B cell (primary cell): ENCODE measurements around the gene CNOT1. TPM values are rescaled to one million over a fixed set of nuclear protein-coding genes. Genes with fewer than 3 reads are reported as not detected.

Source experiments
- ATAC-seq: fragments of 200-7000 bp; cut with Tn5 transposase; one replicate; pipeline ENCODE4 v1.10.0; 2021; ENCODE audit warnings: low read depth, mild to moderate bottlenecking, moderate number of reproducible peaks, moderate library complexity
- CTCF ChIA-PET: fragments of 350-600 bp; sonication (Branson Sonifier 250); formaldehyde crosslinking; loops from one replicate; lab custom pipeline; 2021; ENCODE audit warnings: antibody characterized with exemption, inconsistent platforms; lab: Charles Lee
- POLR2A ChIA-PET: fragments of 350-600 bp; sonication (Branson Sonifier 250); formaldehyde crosslinking; loops from one replicate; lab custom pipeline; 2021; ENCODE audit warnings: antibody characterized with exemption; lab: Charles Lee
- DNase-seq: peaks from one replicate; pipeline ENCODE4 v3.0.0; 2013
- H2AFZ ChIP-seq: 2 replicates; pipeline ENCODE4 v1.6.1; 2012; ENCODE audit warnings: mild to moderate bottlenecking, low read depth, low read length; ENCODE audit not compliant: insufficient read depth, poor library complexity, severe bottlenecking
- H3K27ac ChIP-seq, 2 donors: 1 replicate in 1 of 2; 2 replicates in 1 of 2; pipeline ENCODE4 v1.5.1; 2012 to 2013; ENCODE audit warnings: low read length in 2 of 2, mild to moderate bottlenecking in 2 of 2, moderate library complexity in 1 of 2
- H3K27me3 ChIP-seq, 4 experiments: fragments of 200-600 bp in 1 of 4; sonication (generic) in 1 of 4; replicated peaks in 1 of 4; 1 replicate in 2 of 4; 2 replicates in 2 of 4; pipeline versions ENCODE4 v1.6.1 to v1.7.0; 2013 to 2016; ENCODE audit warnings: low read length in 3 of 4, mild to moderate bottlenecking in 2 of 4, mixed read lengths in 1 of 4, moderate library complexity in 1 of 4; ENCODE audit not compliant: insufficient read depth in 4 of 4, control insufficient read depth in 3 of 4; ENCODE audit errors: control extremely low read depth in 1 of 4
- H3K36me3 ChIP-seq, 2 experiments: replicated peaks in 1 of 2; 1 replicate in 1 of 2; 2 replicates in 1 of 2; pipeline versions ENCODE4 v1.6.1 to v1.7.1; 2013; ENCODE audit warnings: low read length in 1 of 2; ENCODE audit not compliant: insufficient read depth in 2 of 2, control insufficient read depth in 1 of 2; ENCODE audit errors: control extremely low read depth in 1 of 2, extremely low read depth in 1 of 2
- H3K4me1 ChIP-seq, 2 donors: fragments of 200-600 bp in 1 of 2; sonication (generic) in 1 of 2; 1 replicate in 1 of 2; 2 replicates in 1 of 2; pipeline versions ENCODE4 v1.5.1 to v1.6.1; 2013 to 2017; ENCODE audit warnings: low read length in 2 of 2; ENCODE audit not compliant: control insufficient read depth in 2 of 2, insufficient read depth in 2 of 2
- H3K4me2 ChIP-seq: replicated peaks from 2 replicates; pipeline ENCODE3; 2012; ENCODE audit warnings: mild to moderate bottlenecking, low read depth, low read length; ENCODE audit not compliant: poor library complexity, severe bottlenecking
- H3K4me3 ChIP-seq, 5 experiments: fragments of 200-600 bp in 1 of 5; sonication (generic) in 1 of 5; 1 replicate in 3 of 5; 2 replicates in 2 of 5; pipeline versions ENCODE4 v1.5.1 to v1.7.0; 2011 to 2016; ENCODE audit warnings: low read length in 4 of 5, mild to moderate bottlenecking in 4 of 5, low read depth in 2 of 5, control low read depth in 1 of 5, moderate library complexity in 1 of 5; ENCODE audit not compliant: insufficient read depth in 1 of 5; ENCODE audit errors: control extremely low read depth in 1 of 5, extremely low read depth in 1 of 5
- H3K79me2 ChIP-seq: fragments of 200-600 bp; sonication (generic); one replicate; pipeline ENCODE4 v1.6.0; 2016; ENCODE audit warnings: low read length; ENCODE audit not compliant: control insufficient read depth, insufficient read depth
- H3K9ac ChIP-seq: fragments of 200-600 bp; sonication (generic); 2 replicates; pipeline ENCODE4 v1.6.1; 2017; ENCODE audit warnings: mild to moderate bottlenecking, low read length, moderate library complexity
- H3K9me3 ChIP-seq, 3 donors: one replicate each; pipeline versions ENCODE4 v1.6.1 to v1.7.1; 2013; ENCODE audit warnings: low read length in 2 of 3; ENCODE audit not compliant: control insufficient read depth in 2 of 3, insufficient read depth in 1 of 3; ENCODE audit errors: control extremely low read depth in 1 of 3
- H4K20me1 ChIP-seq: 2 replicates; pipeline ENCODE4 v1.6.0; 2012; ENCODE audit warnings: mild to moderate bottlenecking, low read length; ENCODE audit not compliant: insufficient read depth, control insufficient read depth, poor library complexity, severe bottlenecking
- H3K27ac Mint-ChIP-seq: one replicate; pipeline ENCODE4 v1.8.0; 2021; ENCODE audit warnings: mixed read lengths
- H3K27me3 Mint-ChIP-seq: one replicate; pipeline ENCODE4 v1.8.0; 2021; ENCODE audit warnings: mixed read lengths
- H3K4me1 Mint-ChIP-seq: one replicate; pipeline ENCODE4 v1.8.0; 2021; ENCODE audit warnings: mixed read lengths
- H3K4me3 Mint-ChIP-seq: one replicate; pipeline ENCODE4 v1.8.0; 2021; ENCODE audit warnings: mixed read lengths
- H3K9me3 Mint-ChIP-seq: one replicate; pipeline ENCODE4 v1.8.0; 2022; ENCODE audit warnings: mixed read lengths; ENCODE audit not compliant: insufficient read depth
- EZH2 ChIP-seq: IDR thresholded peaks from 2 replicates; pipeline ENCODE4 v1.6.1; 2012; ENCODE audit warnings: borderline replicate concordance, low read depth, mild to moderate bottlenecking, moderate library complexity, low read length; ENCODE audit not compliant: insufficient read depth, poor library complexity, severe bottlenecking
- WGBS: methylation state at CpG from one replicate; pipeline ENCODE4 v1.1.5; 2013; ENCODE audit warnings: missing lambda C conversion rate; ENCODE audit not compliant: insufficient coverage; 5-methylcytosine and 5-hydroxymethylcytosine counted together
- intact Hi-C: fragments of 100-400 bp; cut with micrococcal nuclease; formaldehyde crosslinking; loops from one replicate; pipeline ENCODE4 v1.10.0; 2022
- polyA plus RNA-seq: library from polyadenylated mRNA; depleted of rRNA; stranded (reverse); fragments of >200 nt; gene quantifications from 2 replicates; pipeline ENCODE4 v1.2.3, GENCODE V29; 2012
- total RNA-seq, 2 donors: library from RNA; stranded (reverse); fragments of 120-200 nt in 1 of 2; gene quantifications; 1 replicate in 1 of 2; 2 replicates in 1 of 2; pipeline versions ENCODE4 v1.2.3 to v1.2.4, GENCODE V29; 2013 to 2022
- TF ChIP-seq, protein P1 (sequence below): fragments of 200-600 bp; IDR thresholded peaks from one replicate; pipeline ENCODE4 v1.8.0; 2022; ENCODE audit warnings: antibody characterized with exemption, mild to moderate bottlenecking

CNOT1 gene
- total and polyA plus RNA-seq, 2 donors (not counting 1 experiment from before 2014, with no cell fraction given) = 211 to 268 TPM

GRCh38 chr16:58636466-58636865, 6.8 kb upstream of the CNOT1 start:
- no peaks in the 10 kb centered on the region for H4K20me1 ChIP-seq
- 91% methylated on average over 3 of the region's 4 CpGs for whole genome bisulfite sequencing
- TF ChIP-seq, protein P1, sequence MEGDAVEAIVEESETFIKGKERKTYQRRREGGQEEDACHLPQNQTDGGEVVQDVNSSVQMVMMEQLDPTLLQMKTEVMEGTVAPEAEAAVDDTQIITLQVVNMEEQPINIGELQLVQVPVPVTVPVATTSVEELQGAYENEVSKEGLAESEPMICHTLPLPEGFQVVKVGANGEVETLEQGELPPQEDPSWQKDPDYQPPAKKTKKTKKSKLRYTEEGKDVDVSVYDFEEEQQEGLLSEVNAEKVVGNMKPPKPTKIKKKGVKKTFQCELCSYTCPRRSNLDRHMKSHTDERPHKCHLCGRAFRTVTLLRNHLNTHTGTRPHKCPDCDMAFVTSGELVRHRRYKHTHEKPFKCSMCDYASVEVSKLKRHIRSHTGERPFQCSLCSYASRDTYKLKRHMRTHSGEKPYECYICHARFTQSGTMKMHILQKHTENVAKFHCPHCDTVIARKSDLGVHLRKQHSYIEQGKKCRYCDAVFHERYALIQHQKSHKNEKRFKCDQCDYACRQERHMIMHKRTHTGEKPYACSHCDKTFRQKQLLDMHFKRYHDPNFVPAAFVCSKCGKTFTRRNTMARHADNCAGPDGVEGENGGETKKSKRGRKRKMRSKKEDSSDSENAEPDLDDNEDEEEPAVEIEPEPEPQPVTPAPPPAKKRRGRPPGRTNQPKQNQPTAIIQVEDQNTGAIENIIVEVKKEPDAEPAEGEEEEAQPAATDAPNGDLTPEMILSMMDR = no peak
- TF ChIP-seq EZH2 = no peak
- H3K4me3 ChIP-seq = no peak overlapping the region
- H2AFZ ChIP-seq = no peak overlapping the region
- DNase-seq = no peak
- no peak overlapping the region for H3K9ac ChIP-seq
- no peak overlapping the region for H3K27ac Mint-ChIP-seq
- no peaks in the 10 kb centered on the region for H3K4me1 ChIP-seq
- H3K4me2 ChIP-seq = no peak overlapping the region
- no peak overlapping the region for H3K27ac ChIP-seq
- no peak for ATAC-seq
- no peaks in the 10 kb centered on the region for H3K9me3 Mint-ChIP-seq
- peaks cover 4% of the 10 kb centered on the region for H3K4me1 Mint-ChIP-seq
- no peaks in the 10 kb centered on the region for H3K36me3 ChIP-seq
- ChIA-PET CTCF (no interaction called here), POLR2A (no interaction called here)
- H3K27me3 Mint-ChIP-seq = peaks cover 8% of the 10 kb centered on the region
- no peak overlapping the region for H3K4me3 Mint-ChIP-seq
- no peaks in the 10 kb centered on the region for H3K27me3 ChIP-seq
- H3K79me2 ChIP-seq = no peaks in the 10 kb centered on the region
- intact Hi-C loops = no loop called here
- no peaks in the 10 kb centered on the region for H3K9me3 ChIP-seq

DNA sequence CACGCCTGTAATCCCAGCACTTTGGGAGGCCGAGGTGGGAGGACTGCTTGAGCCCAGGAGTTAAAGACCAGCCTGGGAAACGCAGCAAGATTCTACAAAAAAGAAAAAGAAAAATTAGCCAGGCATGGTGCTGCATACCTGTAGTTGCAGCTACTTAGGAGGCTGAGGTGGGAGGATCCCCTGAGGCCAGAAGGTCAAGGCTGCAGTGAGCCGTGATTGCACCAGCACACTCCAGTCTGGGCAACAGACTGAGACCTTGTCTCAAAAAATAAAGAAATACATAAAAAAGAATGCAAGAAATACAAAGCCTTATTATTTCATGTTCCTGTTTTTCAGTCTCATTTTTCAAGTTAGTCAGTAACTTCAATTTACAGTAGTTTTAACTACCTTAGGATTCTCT, 5.9 kb upstream of the CNOT1 start:
- Mint-ChIP-seq H3K27ac (no peak overlapping the region), H3K4me3 (no peak overlapping the region), H3K4me1 (peaks cover 6% of the 10 kb centered on the region), H3K27me3 (peaks cover 8% of the 10 kb centered on the region), H3K9me3 (no peaks in the 10 kb centered on the region)
- Histone ChIP-seq H3K27me3 (no peaks in the 10 kb centered on the region), H3K9me3 (no peaks in the 10 kb centered on the region), H3K4me1 (peaks cover 3 to 4% of the 10 kb centered on the region in 2 donors), H3K9ac (no peak overlapping the region), H3K79me2 (no peaks in the 10 kb centered on the region), H3K27ac (no peak overlapping the region), H3K4me2 (no peak overlapping the region), H4K20me1 (no peaks in the 10 kb centered on the region), H2AFZ (no peak overlapping the region), H3K4me3 (no peak overlapping the region), H3K36me3 (no peaks in the 10 kb centered on the region)
- ATAC-seq = no peak
- no peak for TF ChIP-seq EZH2
- TF ChIP-seq, protein P1 = no peak
- ChIA-PET POLR2A (no interaction called here), CTCF (no interaction called here)
- intact Hi-C loops = no loop called here
- WGBS = 88% methylated on average over 3 of the region's 4 CpGs
- DNase-seq = no peak
